HL-60 (cell line): ENCODE results near the gene ST6GALNAC6.

ENCODE experiments used
- DNase-seq, 2 experiments: peaks; one replicate each; pipeline ENCODE4 v3.0.0-alpha.2; 2010 to 2020; ENCODE audit warnings: low read depth in 1 of 2, low spot score in 1 of 2
- H3K27ac ChIP-seq: fragments of 250-450 bp; sonication (Bioruptor Pico); replicated peaks from 2 replicates; pipeline ENCODE4 v1.5.1; 2020; ENCODE audit warnings: mild to moderate bottlenecking, moderate library complexity
- H3K27me3 ChIP-seq: fragments of 250-450 bp; sonication (Bioruptor Pico); 2 replicates; pipeline ENCODE4 v1.5.1; 2021; ENCODE audit warnings: mild to moderate bottlenecking, moderate library complexity; ENCODE audit not compliant: insufficient read depth, poor library complexity, severe bottlenecking
- H3K4me3 ChIP-seq: replicated peaks from 2 replicates; pipeline ENCODE4 v1.5.1; 2011; ENCODE audit warnings: mild to moderate bottlenecking, control low read depth, low read length; ENCODE audit not compliant: insufficient read depth
- GABPA ChIP-seq: IDR thresholded peaks from 2 replicates; pipeline ENCODE4 v1.6.1; 2012; ENCODE audit warnings: low read depth
- POLR2AphosphoS5 ChIP-seq: IDR thresholded peaks from 2 replicates; pipeline ENCODE4 v1.6.1; 2012; ENCODE audit warnings: low read depth
- SPI1 ChIP-seq: IDR thresholded peaks from 2 replicates; pipeline ENCODE4 v1.6.1; 2012; ENCODE audit warnings: low read depth, mild to moderate bottlenecking, borderline replicate concordance
- TF ChIP-seq, protein P1 (sequence below): IDR thresholded peaks from one replicate; pipeline ENCODE4 v1.5.1; 2011; ENCODE audit warnings: low read length, control low read depth, inconsistent platforms; ENCODE audit not compliant: insufficient read depth
- TF ChIP-seq, protein P2 (sequence below): IDR thresholded peaks from 2 replicates; pipeline ENCODE4 v1.6.1; 2012; ENCODE audit warnings: low read depth; ENCODE audit not compliant: insufficient replicate concordance

Gene ST6GALNAC6

DNA sequence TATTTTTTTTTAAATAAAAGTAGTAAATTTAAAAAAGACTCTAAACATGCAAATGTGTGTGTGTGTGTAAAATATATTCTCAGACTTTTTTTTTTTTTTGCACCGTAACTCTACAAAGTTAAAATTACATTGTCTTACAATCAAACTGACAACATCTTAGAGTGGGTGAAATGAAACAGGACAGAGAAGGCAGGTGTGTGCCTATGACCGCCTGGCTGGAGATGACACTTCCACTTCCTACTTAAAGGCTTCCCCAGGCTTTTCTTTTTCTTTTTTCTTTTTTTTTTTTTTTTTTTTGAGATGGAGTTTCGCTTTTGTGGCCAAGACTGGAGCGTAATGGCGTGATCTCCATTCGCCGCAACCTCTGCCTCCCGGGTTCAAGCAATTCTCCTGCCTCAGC lies 19.3 kb downstream of the ST6GALNAC6 start:
- TF ChIP-seq POLR2AphosphoS5: no peak
- TF ChIP-seq, protein P1, sequence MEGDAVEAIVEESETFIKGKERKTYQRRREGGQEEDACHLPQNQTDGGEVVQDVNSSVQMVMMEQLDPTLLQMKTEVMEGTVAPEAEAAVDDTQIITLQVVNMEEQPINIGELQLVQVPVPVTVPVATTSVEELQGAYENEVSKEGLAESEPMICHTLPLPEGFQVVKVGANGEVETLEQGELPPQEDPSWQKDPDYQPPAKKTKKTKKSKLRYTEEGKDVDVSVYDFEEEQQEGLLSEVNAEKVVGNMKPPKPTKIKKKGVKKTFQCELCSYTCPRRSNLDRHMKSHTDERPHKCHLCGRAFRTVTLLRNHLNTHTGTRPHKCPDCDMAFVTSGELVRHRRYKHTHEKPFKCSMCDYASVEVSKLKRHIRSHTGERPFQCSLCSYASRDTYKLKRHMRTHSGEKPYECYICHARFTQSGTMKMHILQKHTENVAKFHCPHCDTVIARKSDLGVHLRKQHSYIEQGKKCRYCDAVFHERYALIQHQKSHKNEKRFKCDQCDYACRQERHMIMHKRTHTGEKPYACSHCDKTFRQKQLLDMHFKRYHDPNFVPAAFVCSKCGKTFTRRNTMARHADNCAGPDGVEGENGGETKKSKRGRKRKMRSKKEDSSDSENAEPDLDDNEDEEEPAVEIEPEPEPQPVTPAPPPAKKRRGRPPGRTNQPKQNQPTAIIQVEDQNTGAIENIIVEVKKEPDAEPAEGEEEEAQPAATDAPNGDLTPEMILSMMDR: no peak
- TF ChIP-seq GABPA: no peak
- no peak for TF ChIP-seq SPI1
- TF ChIP-seq, protein P2, sequence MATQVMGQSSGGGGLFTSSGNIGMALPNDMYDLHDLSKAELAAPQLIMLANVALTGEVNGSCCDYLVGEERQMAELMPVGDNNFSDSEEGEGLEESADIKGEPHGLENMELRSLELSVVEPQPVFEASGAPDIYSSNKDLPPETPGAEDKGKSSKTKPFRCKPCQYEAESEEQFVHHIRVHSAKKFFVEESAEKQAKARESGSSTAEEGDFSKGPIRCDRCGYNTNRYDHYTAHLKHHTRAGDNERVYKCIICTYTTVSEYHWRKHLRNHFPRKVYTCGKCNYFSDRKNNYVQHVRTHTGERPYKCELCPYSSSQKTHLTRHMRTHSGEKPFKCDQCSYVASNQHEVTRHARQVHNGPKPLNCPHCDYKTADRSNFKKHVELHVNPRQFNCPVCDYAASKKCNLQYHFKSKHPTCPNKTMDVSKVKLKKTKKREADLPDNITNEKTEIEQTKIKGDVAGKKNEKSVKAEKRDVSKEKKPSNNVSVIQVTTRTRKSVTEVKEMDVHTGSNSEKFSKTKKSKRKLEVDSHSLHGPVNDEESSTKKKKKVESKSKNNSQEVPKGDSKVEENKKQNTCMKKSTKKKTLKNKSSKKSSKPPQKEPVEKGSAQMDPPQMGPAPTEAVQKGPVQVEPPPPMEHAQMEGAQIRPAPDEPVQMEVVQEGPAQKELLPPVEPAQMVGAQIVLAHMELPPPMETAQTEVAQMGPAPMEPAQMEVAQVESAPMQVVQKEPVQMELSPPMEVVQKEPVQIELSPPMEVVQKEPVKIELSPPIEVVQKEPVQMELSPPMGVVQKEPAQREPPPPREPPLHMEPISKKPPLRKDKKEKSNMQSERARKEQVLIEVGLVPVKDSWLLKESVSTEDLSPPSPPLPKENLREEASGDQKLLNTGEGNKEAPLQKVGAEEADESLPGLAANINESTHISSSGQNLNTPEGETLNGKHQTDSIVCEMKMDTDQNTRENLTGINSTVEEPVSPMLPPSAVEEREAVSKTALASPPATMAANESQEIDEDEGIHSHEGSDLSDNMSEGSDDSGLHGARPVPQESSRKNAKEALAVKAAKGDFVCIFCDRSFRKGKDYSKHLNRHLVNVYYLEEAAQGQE: no peak
- Histone ChIP-seq H3K4me3 (no peak overlapping the region), H3K27me3 (no peaks in the 10 kb centered on the region), H3K27ac (no peak overlapping the region)
- no peak for DNase-seq

DNA sequence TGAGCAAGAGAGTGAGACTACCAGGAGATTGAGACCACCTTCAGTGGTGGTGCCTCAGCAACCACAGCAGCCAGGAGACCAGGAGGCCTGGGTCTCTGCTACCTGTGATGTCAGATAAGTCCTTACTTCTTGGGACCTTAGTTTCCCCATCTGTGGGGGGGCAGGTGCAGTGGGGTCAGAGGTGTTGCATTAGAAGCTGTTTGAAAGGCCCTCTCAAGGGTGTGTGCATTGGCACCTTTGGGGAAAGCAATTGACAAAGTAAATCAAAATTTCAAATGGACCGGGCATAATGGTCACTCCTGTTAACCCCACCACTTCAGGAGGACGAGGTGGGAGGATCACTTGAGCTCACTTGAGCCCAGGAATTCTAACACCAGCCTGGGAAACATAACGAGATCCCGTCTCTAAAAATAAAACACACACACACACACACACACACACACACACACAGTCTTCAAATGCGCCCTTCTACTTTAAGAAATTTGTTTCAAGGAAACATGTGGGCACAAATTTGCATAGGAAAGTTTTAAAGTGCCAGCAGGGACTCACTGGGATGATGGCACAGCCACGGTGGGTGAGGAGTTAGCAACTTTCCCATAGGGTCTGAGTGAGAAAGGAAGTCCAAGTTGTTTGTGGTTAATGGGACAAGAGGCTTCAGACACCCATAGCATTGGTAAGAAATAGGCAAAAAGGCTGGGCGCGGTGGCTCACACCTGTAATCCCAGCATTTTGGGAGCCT lies 20.6 kb downstream of the ST6GALNAC6 start:
- Histone ChIP-seq H3K27me3 (no peaks in the 10 kb centered on the region), H3K4me3 (no peak overlapping the region), H3K27ac (no peak overlapping the region)
- no peak for DNase-seq
- TF ChIP-seq, protein P2: no peak
- TF ChIP-seq POLR2AphosphoS5: no peak
- TF ChIP-seq SPI1: no peak
- TF ChIP-seq GABPA: no peak
- TF ChIP-seq, protein P1: no peak

DNA sequence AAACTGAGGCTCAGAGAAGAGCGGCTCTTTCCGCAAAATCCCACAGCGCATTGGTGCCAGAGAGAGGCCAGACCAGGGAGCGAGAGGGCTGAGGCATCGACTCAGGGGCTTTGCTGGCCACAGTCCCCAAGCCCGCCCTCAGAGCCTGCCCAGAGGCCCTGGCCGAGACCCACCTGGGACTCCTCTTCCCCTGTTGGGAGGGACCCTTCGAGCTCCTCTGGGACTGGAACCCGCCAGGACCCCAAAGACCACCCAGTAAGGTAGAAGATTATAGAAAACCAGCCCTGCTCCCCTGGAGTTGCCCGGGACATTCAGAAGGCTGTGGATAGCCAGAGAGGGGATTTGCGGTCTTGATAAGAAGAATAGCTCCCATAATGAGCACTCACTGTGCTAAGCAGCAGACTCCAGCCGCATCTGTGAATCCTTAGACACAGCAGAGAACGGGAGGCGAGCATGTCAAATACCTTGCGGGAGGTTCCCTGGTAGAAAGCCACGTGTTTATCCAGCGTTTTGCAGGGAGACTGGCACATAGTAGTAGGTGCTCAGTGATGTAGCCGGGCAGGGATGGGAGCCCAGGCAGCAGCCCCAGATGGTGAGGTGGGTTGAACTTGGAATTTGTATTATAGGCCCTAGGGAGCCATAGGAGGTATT lies 21.3 kb downstream of the ST6GALNAC6 start:
- Histone ChIP-seq H3K27me3 (no peaks in the 10 kb centered on the region), H3K4me3 (no peak overlapping the region), H3K27ac (no peak overlapping the region)
- no peak for DNase-seq
- TF ChIP-seq GABPA: no peak
- no peak for TF ChIP-seq POLR2AphosphoS5
- TF ChIP-seq SPI1: no peak
- TF ChIP-seq, protein P1: no peak
- TF ChIP-seq, protein P2: no peak
